Stimulated activated CD4-positive, alpha-beta T cell treated with anti-CD3 and anti-CD28 coated beads, Interleukin-1b, Interleukin-23, amount 100 ng/mL, for 48 hours (primary cell): ENCODE data around the gene PPP1R9B.

ENCODE experiments used
- DNase-seq: peaks from one replicate; pipeline ENCODE4 v3.0.0-alpha.2; 2020

PPP1R9B gene

DNA sequence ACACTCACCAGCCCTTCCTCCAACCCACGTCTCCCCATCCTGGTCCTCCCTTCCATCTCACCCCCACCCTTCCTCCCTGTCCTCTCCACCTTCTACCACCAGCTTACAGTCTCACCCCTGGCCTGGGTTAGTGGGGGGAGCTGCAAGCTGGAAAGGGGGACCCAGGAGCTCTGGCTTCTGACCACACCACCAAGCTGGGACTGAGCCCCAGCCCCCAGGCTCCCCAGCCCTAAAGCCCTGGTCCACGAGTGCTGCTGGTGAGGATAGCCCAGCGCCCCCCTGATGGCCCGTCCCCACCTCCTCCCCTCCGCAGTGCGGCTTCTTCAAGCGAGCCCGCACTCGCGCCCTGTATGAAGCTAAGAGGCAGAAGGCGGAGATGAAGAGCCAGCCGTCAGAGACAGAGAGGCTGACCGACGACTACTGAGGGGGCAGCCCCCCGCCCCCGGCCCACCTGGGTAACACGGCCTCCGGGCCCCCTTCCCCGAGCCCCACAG is 62.5 kb downstream of the PPP1R9B start:
- DNase-seq, result no peak

GRCh38 chr17:50087246-50087911 is 63.1 kb downstream of the PPP1R9B start:
- DNase-seq, result peak; percentile 78
